MM.1S (cell line): Measurements from ENCODE around the gene RAI1.

ENCODE experiments used
- CTCF ChIP-seq: fragments of 300-600 bp; sonication (generic); IDR thresholded peaks from 2 replicates; pipeline ENCODE4 v1.5.1; 2016; ENCODE audit warnings: antibody characterized with exemption, low read length, mixed read lengths
- EZH2 ChIP-seq: fragments of 300-600 bp; sonication (generic); optimal IDR thresholded peaks from 2 replicates; pipeline ENCODE3; 2017; ENCODE audit warnings: low read depth, mild to moderate bottlenecking, antibody characterized with exemption, low read length, mixed read lengths
- EZH2phosphoT487 ChIP-seq: fragments of 300-600 bp; sonication (generic); IDR thresholded peaks from 2 replicates; pipeline ENCODE4 v1.6.1; 2018; ENCODE audit warnings: antibody characterized with exemption, low read length

GRCh38 chr17:17808706-17809432 lies 127.6 kb downstream of the RAI1 start:
- TF ChIP-seq CTCF (no peak), EZH2phosphoT487 (no peak), EZH2 (no peak)
